H9 (cell line): Measurements from ENCODE around the gene PTF1A. TPM values are rescaled to one million over a fixed set of nuclear protein-coding genes. Genes with fewer than 3 reads are reported as not detected.

Source experiments
- DNase-seq: peaks from one replicate; pipeline ENCODE4 v3.0.0-alpha.2; 2017
- H2AFZ ChIP-seq: one replicate; pipeline ENCODE4 v1.6.1; 2013; ENCODE audit warnings: mild to moderate bottlenecking, low read length, control low read depth, moderate library complexity
- H2AK5ac ChIP-seq: 2 replicates; pipeline ENCODE4 v1.6.1; 2013; ENCODE audit warnings: low read length, control low read depth, mixed read lengths; ENCODE audit not compliant: insufficient read length
- H2BK120ac ChIP-seq: one replicate; pipeline ENCODE4 v1.6.1; 2013; ENCODE audit warnings: low read depth, mild to moderate bottlenecking, low read length, control low read depth, inconsistent platforms; ENCODE audit not compliant: poor library complexity, severe bottlenecking
- H2BK12ac ChIP-seq: 2 replicates; pipeline ENCODE4 v1.6.1; 2013; ENCODE audit warnings: low read length, control low read depth, mixed read lengths, low read depth; ENCODE audit not compliant: insufficient read length
- H2BK15ac ChIP-seq: 2 replicates; pipeline ENCODE4 v1.6.1; 2013; ENCODE audit warnings: low read depth, low read length, control low read depth
- H2BK20ac ChIP-seq: one replicate; pipeline ENCODE4 v1.6.1; 2013; ENCODE audit warnings: low read depth, mild to moderate bottlenecking, low read length, control low read depth, inconsistent platforms; ENCODE audit not compliant: poor library complexity, severe bottlenecking
- H2BK5ac ChIP-seq: 2 replicates; pipeline ENCODE4 v1.6.1; 2013; ENCODE audit warnings: low read length, control low read depth, mixed read lengths; ENCODE audit not compliant: insufficient read length
- H3K14ac ChIP-seq: 2 replicates; pipeline ENCODE4 v1.6.1; 2013; ENCODE audit warnings: low read length, control low read depth; ENCODE audit not compliant: insufficient read depth
- H3K18ac ChIP-seq: 2 replicates; pipeline ENCODE4 v1.6.1; 2013; ENCODE audit warnings: low read depth, mild to moderate bottlenecking, mixed read lengths, low read length, control low read depth; ENCODE audit not compliant: insufficient read length
- H3K23ac ChIP-seq: 2 replicates; pipeline ENCODE4 v1.6.1; 2013; ENCODE audit warnings: low read length, control low read depth, mixed read lengths, low read depth; ENCODE audit not compliant: insufficient read length
- H3K23me2 ChIP-seq: 2 replicates; pipeline ENCODE4 v1.6.1; 2013; ENCODE audit warnings: low read depth, mild to moderate bottlenecking, mixed read lengths, low read length, control low read depth; ENCODE audit not compliant: insufficient read length, poor library complexity, severe bottlenecking
- H3K27ac ChIP-seq: 2 replicates; pipeline ENCODE4 v1.5.1; 2013; ENCODE audit warnings: low read length, control low read depth, mixed read lengths, low read depth; ENCODE audit not compliant: insufficient read length
- H3K27me3 ChIP-seq: 2 replicates; pipeline ENCODE4 v1.6.1; 2013; ENCODE audit warnings: low read length, control low read depth, inconsistent platforms; ENCODE audit not compliant: insufficient read depth
- H3K4ac ChIP-seq: 2 replicates; pipeline ENCODE4 v1.6.1; 2013; ENCODE audit warnings: low read depth, mild to moderate bottlenecking, control low read depth, inconsistent platforms, low read length, moderate library complexity
- H3K4me1 ChIP-seq: 2 replicates; pipeline ENCODE4 v1.6.1; 2013; ENCODE audit warnings: low read length, control low read depth, inconsistent platforms; ENCODE audit not compliant: insufficient read depth
- H3K4me2 ChIP-seq: 2 replicates; pipeline ENCODE4 v1.6.1; 2013; ENCODE audit warnings: low read length, control low read depth, mixed read lengths; ENCODE audit not compliant: insufficient read length, insufficient read depth
- H3K56ac ChIP-seq: 2 replicates; pipeline ENCODE4 v1.6.1; 2013; ENCODE audit warnings: low read depth, mild to moderate bottlenecking, mixed read lengths, low read length, control low read depth; ENCODE audit not compliant: insufficient read length
- H3K79me1 ChIP-seq: 2 replicates; pipeline ENCODE4 v1.6.1; 2013; ENCODE audit warnings: low read depth, mild to moderate bottlenecking, moderate library complexity, low read length, control low read depth, inconsistent platforms; ENCODE audit not compliant: insufficient read depth, poor library complexity, severe bottlenecking
- H3K79me2 ChIP-seq: 2 replicates; pipeline ENCODE4 v1.6.1; 2013; ENCODE audit warnings: low read length, control low read depth, inconsistent platforms; ENCODE audit not compliant: insufficient read depth
- H3K9ac ChIP-seq: 2 replicates; pipeline ENCODE4 v1.6.1; 2013; ENCODE audit warnings: low read length, control low read depth, mixed read lengths; ENCODE audit not compliant: insufficient read length; ENCODE audit errors: extremely low read depth
- H3K9me3 ChIP-seq: one replicate; pipeline ENCODE4 v1.6.1; 2013; ENCODE audit warnings: low read depth, low read length, inconsistent platforms; ENCODE audit not compliant: control insufficient read depth
- H3T11ph ChIP-seq: one replicate; pipeline ENCODE4 v1.6.1; 2013; ENCODE audit warnings: mild to moderate bottlenecking, low read length, control low read depth, inconsistent platforms
- H4K20me1 ChIP-seq: one replicate; pipeline ENCODE4 v1.6.1; 2013; ENCODE audit not compliant: control insufficient read depth, insufficient read length, insufficient read depth
- H4K5ac ChIP-seq: 2 replicates; pipeline ENCODE4 v1.6.1; 2013; ENCODE audit warnings: low read depth, mild to moderate bottlenecking, mixed read lengths, low read length, control low read depth; ENCODE audit not compliant: insufficient read length
- H4K8ac ChIP-seq: replicated peaks from 2 replicates; pipeline ENCODE4 v1.6.1; 2013; ENCODE audit warnings: low read length, control low read depth, mixed read lengths, low read depth; ENCODE audit not compliant: insufficient read length
- H4K91ac ChIP-seq: 2 replicates; pipeline ENCODE4 v1.6.1; 2013; ENCODE audit warnings: low read depth, mild to moderate bottlenecking, moderate library complexity, mixed read lengths, low read length, control low read depth; ENCODE audit not compliant: insufficient read length
- H3K27ac Mint-ChIP-seq, 3 experiments: 2 replicates in 2 of 3; 3 replicates in 1 of 3; pipeline ENCODE4 v1.8.0; 2020 to 2021; ENCODE audit warnings: mixed read lengths in 3 of 3, mild to moderate bottlenecking in 1 of 3, moderate library complexity in 1 of 3
- H3K27me3 Mint-ChIP-seq: 2 replicates; pipeline ENCODE4 v1.8.0; 2021; ENCODE audit warnings: low read depth, mild to moderate bottlenecking, moderate library complexity, mixed read lengths
- H3K36me3 Mint-ChIP-seq, 3 experiments: 2 replicates in 2 of 3; 3 replicates in 1 of 3; pipeline ENCODE4 v1.8.0; 2020 to 2021; ENCODE audit warnings: low read depth in 3 of 3, mixed read lengths in 3 of 3; ENCODE audit not compliant: insufficient read depth in 1 of 3
- H3K4me1 Mint-ChIP-seq, 2 experiments: 2 replicates each; pipeline ENCODE4 v1.8.0; 2020; ENCODE audit warnings: mixed read lengths in 2 of 2
- H3K4me3 Mint-ChIP-seq, 2 experiments: 2 replicates in 1 of 2; 3 replicates in 1 of 2; pipeline ENCODE4 v1.8.0; 2020 to 2021; ENCODE audit warnings: mild to moderate bottlenecking in 2 of 2, mixed read lengths in 2 of 2, moderate library complexity in 1 of 2
- H3K9me3 Mint-ChIP-seq, 2 experiments: 2 replicates in 1 of 2; 3 replicates in 1 of 2; pipeline ENCODE4 v1.8.0; 2020; ENCODE audit warnings: mild to moderate bottlenecking in 2 of 2, mixed read lengths in 2 of 2, moderate library complexity in 1 of 2
- CTCF ChIP-seq: fragments of 200-600 bp; sonication (generic); conservative IDR thresholded peaks from 3 replicates; pipeline ENCODE4 v1.8.0; 2021; ENCODE audit warnings: antibody characterized with exemption, mild to moderate bottlenecking
- WGBS: extraction: QIAGEN DNeasy Blood & Tissue Kit; methylation state at CpG from one replicate; pipeline ENCODE4 v1.1.7; 2013; ENCODE audit warnings: missing lambda C conversion rate, low lambda C conversion rate, mixed read lengths; ENCODE audit not compliant: insufficient read length; ENCODE audit errors: extremely low coverage; 5-methylcytosine and 5-hydroxymethylcytosine counted together
- total RNA-seq: library from RNA; stranded (reverse); gene quantifications from 2 replicates; pipeline ENCODE4 v1.2.1, GENCODE V29; 2021

Gene PTF1A
- total RNA-seq, 1 experiment from 2014 or later: not detected

DNA sequence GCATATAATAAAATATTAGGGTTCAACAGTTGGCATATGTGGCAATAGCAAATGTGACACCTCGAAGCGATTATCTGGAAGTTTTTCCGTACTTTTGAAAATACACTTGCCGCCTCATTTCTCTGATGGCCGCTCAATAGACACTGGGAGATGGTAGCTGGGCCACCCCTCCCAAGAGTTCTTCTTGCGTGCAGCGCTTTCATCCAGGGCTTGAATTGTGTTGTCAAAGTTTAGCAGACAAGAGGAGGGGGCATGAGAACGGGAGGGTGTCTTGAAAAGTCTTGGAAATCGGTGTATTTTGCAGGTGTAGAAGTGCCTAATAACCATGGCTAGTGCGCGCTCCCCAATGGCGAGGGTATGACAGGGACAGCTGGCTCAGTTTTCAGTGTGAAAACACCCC is 8.5 kb downstream of the PTF1A start:
- Histone ChIP-seq H3K27ac (no peak overlapping the region), H4K91ac (no peak overlapping the region), H3K23me2 (peaks cover 4% of the 10 kb centered on the region), H3K14ac (no peak overlapping the region), H2BK15ac (no peak overlapping the region), H3K4me2 (no peak overlapping the region), H3K4me1 (no peaks in the 10 kb centered on the region), H4K5ac (no peak overlapping the region), H3K79me2 (no peaks in the 10 kb centered on the region), H2BK120ac (no peak overlapping the region), H3K56ac (no peak overlapping the region), H4K20me1 (no peaks in the 10 kb centered on the region), H3K27me3 (peaks cover 95% of the 10 kb centered on the region), H3K79me1 (no peaks in the 10 kb centered on the region), H3T11ph (no peak overlapping the region), H3K9ac (no peak overlapping the region), H3K18ac (no peak overlapping the region), H2BK20ac (no peak overlapping the region), H4K8ac (no peak overlapping the region), H3K23ac (no peak overlapping the region), H2BK12ac (no peak overlapping the region), H3K9me3 (no peaks in the 10 kb centered on the region), H2BK5ac (no peak overlapping the region), H2AFZ (no peak overlapping the region), H2AK5ac (no peak overlapping the region), H3K4ac (no peak overlapping the region)
- TF ChIP-seq CTCF: no peak
- DNase-seq: no peak
- H3K4me3 Mint-ChIP-seq: peak overlapping the region in 1 of 2 experiments; percentile 24; a peak in 1 of 5 replicates
- H3K27ac Mint-ChIP-seq: no peak overlapping the region; a peak in 1 of 7 replicates
- WGBS: no CpG with 5 or more reads among the region's 12 CpGs
- peaks cover 29 to 59% of the 10 kb centered on the region in 2 experiments for H3K4me1 Mint-ChIP-seq
- no peaks in the 10 kb centered on the region for H3K36me3 Mint-ChIP-seq
- peaks cover 99% of the 10 kb centered on the region for H3K27me3 Mint-ChIP-seq
- H3K9me3 Mint-ChIP-seq: peaks cover 0 to 5% of the 10 kb centered on the region in 2 experiments; a peak in 2 of 5 replicates
